HG03159 (cell line): ENCODE measurements around the gene MBL2.

Experiments used
- ATAC-seq: cut with Tn5 transposase; IDR thresholded peaks from one replicate; pipeline ENCODE4 v1.9.1; 2021; ENCODE audit warnings: mild to moderate bottlenecking, moderate library complexity; ENCODE audit not compliant: unreplicated experiment

The MBL2 gene

DNA sequence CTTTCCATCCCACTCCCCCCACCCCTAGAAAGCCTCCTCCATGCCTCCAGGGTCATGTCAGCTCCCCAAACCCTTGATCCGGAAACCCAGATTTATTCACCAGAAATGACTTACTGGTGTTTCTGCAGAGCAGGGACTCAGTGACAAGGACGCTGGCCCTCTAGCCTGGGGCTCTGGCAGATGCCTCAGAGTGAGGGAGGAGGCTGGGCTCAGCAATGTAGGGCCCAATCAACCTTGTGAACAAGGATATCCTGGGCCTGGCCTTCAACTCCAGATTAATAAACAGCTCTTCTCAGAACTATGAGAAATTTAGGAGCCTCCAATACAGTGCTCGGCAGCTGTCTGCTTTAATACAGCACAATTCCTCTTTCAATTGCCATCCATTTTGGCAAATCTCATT is at the start of gene MBL2:
Gene MBL2 (minus strand): TSS at position 162 of the 400 bp plus-strand sequence. CDS start 1,149 bp downstream, outside the sequence.
- ATAC-seq: no peak

GRCh38 chr10:52820309-52820708 is 47.7 kb upstream of the MBL2 start:
- no peak for ATAC-seq

- ATAC-seq: peak; percentile 96
These were observed 45.4 kb upstream of the MBL2 start for GRCh38 chr10:52818019-52818418.

DNA sequence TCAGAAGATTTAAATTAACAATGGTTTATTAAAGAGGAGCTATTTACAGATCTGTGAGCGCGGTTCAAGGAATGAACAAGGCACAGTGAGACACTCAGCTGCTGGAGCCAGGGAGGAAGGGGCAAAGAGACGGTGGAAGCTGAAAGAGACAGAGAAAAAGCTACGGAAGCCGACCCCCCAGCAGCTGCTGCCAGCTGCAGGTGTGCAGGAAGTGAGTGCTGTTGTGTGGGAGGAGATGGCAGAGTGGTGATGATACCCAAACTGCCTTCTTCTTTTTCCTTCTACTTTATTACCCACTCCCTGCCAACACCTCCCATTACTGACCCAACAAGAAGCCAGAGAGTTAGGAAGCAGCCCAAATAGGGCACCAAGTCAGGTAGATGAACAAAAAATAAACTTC is 41.9 kb upstream of the MBL2 start:
- ATAC-seq: peak; percentile 32

DNA sequence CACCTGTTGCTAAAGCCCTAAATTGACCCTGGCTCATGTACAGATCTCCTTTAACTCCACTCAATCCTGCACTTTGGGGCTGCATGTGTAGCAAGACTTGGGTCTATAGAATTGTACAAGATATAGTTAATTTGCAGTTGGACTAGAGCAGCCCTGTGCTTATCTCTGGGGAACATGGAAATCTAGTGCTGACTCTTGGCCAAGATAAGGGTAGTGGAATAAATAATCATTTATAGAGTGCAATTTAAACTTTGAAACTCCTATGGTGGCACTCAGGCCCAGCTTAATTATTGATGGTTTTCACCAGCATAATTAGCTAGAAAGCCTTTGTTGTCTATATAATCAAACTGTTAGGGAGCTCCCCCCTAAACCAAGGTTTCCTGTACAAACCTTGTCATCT is 39.2 kb upstream of the MBL2 start:
- no peak for ATAC-seq

DNA sequence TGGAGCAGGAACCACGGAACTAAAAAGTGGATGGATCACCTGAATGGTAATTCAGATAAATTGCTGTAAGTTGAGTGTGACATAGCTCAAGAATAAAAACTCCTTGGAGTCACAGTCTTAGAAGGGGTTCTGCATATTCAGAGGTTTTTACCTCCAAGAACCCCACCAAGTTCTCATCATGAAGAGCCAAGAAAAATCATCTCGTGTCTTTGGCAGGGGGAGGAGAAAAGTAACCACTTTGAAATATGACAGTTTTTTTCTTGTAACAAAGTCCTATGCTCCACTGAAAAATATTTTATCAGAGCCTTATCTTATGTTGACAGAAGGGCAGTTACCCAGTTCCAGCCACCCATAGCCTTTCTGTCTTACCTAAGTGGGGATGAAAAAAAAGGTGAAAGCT is 38.2 kb upstream of the MBL2 start:
- no peak for ATAC-seq

DNA sequence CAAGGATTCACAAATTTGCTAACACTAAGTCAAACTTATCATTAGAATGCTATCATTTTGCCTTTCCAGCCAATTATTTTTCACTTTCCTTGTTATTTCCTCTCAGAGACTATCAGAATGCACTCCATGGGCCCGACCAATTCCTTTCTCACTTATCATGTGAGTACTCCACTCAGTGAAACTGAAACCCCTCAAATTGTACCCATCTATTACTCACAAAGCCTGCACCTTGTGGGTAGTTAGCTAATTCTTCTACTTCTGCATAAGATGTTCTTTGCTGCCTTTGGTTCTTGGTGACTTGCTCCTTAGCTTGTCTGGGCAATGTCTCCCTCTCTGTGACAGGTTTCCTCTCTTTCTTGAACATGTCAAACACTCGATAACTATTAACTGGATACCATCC is 35.2 kb upstream of the MBL2 start:
- no peak for ATAC-seq

GRCh38 chr10:52805414-52806285 is 33.1 kb upstream of the MBL2 start:
- ATAC-seq: no peak

DNA sequence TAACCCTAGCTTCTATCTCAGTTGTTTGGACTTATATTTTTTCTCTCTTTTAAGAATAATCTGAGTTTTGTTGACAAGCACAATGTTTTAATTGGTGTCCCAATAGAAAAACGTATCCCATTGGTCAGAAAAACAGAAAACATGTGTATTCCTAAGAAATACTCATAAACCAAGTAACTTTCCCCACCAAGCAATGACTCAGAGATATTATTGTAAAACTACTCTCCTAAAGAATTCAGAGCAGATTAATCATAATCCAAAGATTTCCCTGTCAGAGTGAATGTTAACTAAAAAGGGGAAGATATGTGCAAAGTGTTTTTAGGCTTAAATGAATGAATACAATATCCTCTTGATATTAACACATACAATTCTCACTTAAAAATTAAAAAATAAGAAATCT is 29.4 kb upstream of the MBL2 start:
- ATAC-seq: no peak

DNA sequence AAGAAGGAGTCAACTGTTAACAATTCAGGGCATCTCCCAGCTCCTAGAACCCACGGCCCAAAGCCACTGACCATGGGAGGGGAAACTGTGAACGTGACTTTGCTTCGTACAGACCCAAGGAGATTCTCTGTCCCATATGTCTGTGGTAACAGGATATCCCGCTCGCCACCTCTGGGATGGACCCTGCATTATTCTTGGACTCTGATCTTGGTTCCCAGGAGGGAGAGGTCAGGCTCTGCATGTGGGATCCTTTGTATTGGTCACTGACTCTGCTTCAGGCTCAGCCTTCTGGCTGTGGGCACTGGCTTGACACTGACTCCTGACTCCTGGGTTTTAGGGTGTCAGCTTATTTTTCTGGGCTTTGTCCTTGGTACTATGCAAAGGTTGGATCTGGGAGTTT is 13.5 kb upstream of the MBL2 start:
- ATAC-seq: no peak

DNA sequence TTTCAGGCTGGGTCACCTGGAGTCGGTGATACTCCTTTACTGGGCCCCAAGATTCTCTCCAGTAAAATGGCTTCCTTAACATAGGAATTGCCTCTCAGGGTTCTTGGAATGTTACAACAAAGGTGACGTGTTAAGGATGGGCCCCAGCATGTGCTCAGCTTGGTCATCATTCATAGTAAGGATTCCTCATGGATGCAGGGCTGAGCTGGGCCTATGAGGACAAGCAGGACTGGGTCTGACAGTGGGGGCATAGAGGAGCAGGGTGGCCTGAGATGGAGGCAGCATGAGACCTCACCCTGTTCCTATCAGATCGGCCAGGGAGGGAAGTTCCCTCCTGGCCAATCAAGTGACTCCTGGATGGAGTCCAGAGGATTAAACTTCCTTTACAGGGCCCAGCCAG is 12.8 kb upstream of the MBL2 start:
- no peak for ATAC-seq

DNA sequence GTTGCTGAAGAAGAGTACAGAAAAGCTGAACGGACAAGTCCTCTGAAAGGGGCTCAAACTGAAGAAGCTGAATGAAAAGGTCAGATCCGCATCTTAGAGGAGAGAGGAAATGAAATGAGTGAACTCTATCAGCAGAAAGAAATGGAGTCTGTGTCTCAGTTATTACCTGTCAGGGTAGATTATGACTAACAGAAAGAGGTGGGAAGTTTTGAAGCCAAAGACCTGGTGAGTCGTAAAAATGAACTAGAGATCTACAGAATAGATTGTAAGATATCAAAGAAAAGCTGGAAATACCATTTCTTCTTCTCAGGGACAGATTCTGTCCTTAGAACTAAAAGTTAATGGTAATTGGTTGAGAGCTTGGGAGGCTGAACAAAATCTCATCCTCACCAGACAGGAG is 11.1 kb upstream of the MBL2 start:
- no peak for ATAC-seq

GRCh38 chr10:52782554-52782953 is 10.0 kb upstream of the MBL2 start:
- ATAC-seq: no peak

DNA sequence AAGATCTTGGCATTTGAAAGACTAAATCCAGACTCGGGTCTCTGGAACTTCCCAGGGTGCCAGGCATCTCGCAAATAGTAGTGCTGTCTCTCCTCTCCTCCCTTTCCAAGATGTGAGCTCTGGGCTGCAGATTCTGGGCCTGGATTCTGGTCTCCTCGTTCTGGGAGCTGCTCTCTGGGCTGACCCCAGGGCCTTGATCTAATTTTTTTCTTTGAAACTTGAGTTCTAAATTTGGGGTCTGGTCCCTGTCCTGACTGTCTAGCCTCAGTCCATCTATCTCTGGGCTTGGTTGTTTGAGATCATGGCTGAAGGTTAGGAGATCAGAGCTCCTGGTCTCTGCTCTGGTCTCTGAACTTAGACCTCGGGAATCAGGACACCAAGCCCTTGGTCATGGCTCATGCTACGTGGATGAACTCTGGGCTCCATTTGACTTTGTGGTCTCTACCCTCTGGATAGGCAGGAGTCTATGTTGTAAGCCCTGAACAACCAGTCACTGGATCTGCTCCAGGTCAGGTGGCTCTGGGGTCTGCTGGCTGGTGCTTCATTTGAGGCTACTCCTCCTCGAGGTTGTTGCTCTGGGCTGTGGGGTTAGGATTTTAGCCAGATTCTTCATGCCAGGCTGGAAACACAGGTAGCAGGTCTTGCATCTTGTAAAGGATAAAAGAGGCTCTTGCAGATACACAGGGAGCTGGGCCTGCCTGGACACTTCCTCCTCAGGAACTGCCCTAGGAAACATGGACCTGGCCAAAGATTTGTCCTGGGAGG is 8.0 kb upstream of the MBL2 start:
- ATAC-seq: peak; percentile 24

- peak; percentile 92 for ATAC-seq
These were observed 7.2 kb upstream of the MBL2 start for GRCh38 chr10:52779541-52780390.

- no peak for ATAC-seq
These were observed 6.2 kb upstream of the MBL2 start for GRCh38 chr10:52778511-52779392.

GRCh38 chr10:52777414-52777813 is 4.8 kb upstream of the MBL2 start:
- no peak for ATAC-seq

GRCh38 chr10:52776471-52776903 is 3.9 kb upstream of the MBL2 start:
- ATAC-seq: no peak

DNA sequence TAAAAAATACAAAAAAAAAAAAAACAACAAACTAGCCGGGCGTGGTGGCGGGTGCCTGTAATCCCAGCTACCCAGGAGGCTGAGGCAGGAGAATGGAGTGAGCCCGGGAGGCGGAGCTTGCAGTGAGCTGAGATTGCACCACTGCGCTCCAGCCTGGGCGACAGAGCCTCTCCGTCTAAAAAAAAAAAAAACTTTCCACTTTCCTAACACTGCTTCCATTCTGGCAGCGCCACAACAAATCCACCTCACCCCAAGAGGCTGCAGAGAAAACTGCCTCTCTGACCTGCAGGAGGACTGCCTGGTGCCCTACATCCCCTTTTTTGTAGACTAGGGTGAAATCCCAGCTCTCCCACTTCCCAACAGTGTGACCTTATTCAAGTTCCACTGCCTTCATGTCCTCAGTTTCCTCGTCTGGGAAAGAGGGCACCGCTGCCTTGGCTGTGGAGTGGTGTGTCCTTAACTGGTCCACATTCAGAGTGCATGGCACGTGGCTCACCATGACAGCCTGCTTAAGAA is 2.6 kb upstream of the MBL2 start:
- ATAC-seq: no peak

DNA sequence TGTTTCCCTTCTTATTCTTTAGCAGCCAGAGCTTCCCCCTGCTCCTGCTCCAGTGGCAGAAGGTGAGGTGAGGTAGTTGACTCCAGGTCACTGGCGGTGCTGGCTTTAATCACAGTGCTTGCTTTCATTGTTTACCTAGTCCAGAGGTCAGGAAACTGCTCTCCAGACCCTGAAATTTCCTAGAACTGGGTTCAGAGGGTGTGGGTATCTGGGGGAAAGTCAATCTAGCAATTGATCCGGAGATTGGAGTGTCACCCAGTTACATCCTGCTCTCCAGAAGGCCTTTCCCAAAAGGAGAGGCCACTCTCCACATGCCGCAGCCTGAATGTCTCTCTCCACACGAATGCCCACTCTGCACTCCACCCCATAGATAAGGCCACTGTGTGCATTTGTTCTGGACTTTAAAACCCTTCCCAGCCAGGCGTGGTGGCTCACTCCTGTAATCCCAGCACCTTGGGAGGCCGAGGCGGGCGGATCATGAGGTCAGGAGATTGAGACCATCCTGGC is 2.1 kb upstream of the MBL2 start:
- ATAC-seq: no peak
